Inflammatory macrophage treated with lipopolysaccharide for 1 hour (primary cell): Measurements from ENCODE around the gene ACAP3.

Source experiments
- DNase-seq, 2 donors: peaks; one replicate each; pipeline ENCODE4 v3.0.0-alpha.2; 2020 to 2022

The ACAP3 gene

GRCh38 chr1:1343811-1344421 lies 36.2 kb upstream of the ACAP3 start:
- DNase-seq = no peak

GRCh38 chr1:1342584-1343115 lies 34.9 kb upstream of the ACAP3 start:
- DNase-seq = no peak

GRCh38 chr1:1342061-1342562 lies 34.4 kb upstream of the ACAP3 start:
- DNase-seq = no peak

DNA sequence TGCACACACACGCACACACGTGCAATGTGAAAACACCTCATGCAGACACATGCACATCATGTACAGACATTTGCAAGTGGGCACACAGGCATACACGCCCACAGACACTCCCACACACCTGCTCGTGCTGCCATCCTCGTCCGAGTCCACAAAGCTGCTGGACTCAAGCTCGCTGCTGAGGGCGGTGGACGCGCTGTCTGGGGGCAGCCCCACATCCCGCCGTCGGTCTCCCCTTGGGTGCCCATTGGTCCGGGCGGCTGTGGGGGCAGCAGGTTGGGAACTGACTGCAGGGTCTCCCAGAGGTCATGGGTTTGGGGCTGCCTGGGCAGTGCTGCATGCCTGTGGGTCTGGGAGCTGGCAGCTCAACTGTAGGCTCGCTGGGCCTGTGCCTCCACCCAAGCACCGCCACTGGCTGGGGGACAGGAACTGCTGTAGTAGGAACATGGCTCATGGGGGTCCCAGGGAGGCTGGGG lies 33.9 kb upstream of the ACAP3 start:
- DNase-seq = no peak

DNA sequence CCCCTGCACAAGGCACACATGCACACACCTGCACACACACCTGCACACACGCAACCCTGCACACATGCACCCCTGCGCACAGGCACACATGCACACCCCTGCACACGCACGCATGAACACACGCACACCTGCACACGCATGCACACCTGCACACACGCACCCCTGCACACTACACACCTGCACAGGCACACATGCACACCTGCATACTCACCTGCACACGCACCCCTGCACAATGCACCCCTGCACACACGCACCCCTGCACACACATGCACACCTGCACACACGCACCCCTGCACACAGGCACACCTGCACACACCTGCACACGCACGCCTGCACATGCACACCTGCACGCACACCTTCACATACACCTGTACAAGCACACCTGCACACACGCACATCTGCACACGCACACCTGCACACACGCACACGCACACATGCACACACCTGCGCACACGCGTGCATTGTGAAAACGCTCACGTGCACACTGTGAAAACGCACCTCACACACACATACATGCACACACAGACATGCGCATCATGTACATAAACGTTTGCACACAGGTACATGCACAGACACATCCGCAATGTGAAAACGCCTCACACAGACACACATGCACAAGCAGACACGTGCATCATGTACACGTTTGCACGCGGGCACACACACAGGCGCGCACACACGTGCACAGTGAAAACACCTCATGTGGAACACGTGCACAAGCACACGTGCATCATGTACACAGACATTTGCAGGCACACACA lies 33.2 kb upstream of the ACAP3 start:
- no peak for DNase-seq

- no peak for DNase-seq
These were observed 32.5 kb upstream of the ACAP3 start for GRCh38 chr1:1340185-1340584.

GRCh38 chr1:1338278-1338677 lies 30.5 kb upstream of the ACAP3 start:
- DNase-seq = no peak

DNA sequence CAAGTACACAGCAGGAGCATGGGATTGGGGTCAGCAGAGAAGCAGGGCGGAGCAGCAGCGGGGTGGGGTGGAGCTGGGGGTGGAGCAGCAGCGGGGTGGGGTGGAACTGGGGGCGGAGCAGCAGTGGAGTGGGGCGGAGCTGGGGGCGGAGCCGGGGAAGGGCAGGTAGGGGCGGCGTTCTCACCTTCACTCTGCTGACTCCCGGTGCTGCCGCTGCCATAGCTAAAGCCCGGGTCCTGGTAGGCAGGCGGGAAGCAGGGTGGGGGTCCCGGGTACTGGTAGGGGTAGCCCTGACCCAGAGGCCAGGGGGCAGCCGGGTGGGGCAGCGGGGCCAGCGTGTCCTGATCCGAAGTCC lies 30.0 kb upstream of the ACAP3 start:
- no peak for DNase-seq

GRCh38 chr1:1336931-1337792 lies 29.4 kb upstream of the ACAP3 start:
- DNase-seq = no peak

DNA sequence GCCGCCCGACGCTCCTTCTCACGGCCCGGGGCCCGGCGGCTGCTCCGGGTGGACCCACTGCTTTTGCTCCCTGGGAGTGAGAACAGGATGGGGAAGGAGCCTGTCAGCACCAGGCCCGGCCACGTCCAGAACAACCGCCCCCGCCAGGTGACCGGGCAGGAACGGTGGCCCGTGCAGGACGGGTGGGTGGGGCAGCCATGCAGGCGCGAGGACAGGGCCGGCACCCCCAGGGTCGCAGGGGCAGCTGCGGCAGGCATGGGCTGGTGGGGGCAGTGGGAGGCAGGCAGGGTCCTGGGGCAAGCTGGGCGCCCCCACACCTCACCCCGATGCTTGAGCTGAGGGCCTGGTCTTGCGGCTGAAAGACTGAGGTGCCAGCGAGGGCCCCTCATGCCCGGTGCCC lies 28.7 kb upstream of the ACAP3 start:
- no peak for DNase-seq

DNA sequence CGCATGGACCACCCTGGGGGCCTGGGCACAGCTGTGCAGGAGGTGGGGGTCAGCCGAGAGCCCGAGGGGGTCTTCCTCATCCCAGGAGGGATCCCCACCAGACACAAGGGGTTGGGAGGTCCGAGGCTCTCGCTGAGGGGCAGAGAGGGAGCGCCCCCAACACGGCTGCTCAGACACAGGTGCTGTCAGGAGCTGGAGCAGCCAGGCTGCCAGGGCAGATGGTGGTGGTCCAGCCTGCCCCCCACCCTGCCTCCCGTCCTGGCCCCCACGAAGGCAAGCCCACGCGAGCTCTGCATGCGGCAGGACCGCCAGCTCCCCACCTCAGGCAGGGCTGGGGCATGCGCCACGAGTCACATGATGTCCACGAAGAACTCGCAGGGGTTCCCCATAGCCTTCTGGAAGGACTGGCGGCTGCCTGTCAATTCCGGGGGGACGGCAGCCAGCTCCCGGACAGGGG lies 28.1 kb upstream of the ACAP3 start:
- DNase-seq = no peak

GRCh38 chr1:1335283-1335682 lies 27.6 kb upstream of the ACAP3 start:
- DNase-seq = no peak

- DNase-seq = no peak
These were observed 27.1 kb upstream of the ACAP3 start for GRCh38 chr1:1334835-1335234.

- no peak for DNase-seq
These were observed 26.0 kb upstream of the ACAP3 start for GRCh38 chr1:1333551-1334241.

- DNase-seq = no peak
These were observed 25.2 kb upstream of the ACAP3 start for GRCh38 chr1:1332774-1333480.

GRCh38 chr1:1332031-1332755 lies 24.5 kb upstream of the ACAP3 start:
- no peak for DNase-seq

GRCh38 chr1:1331068-1331965 lies 23.6 kb upstream of the ACAP3 start, which contains the start of gene TAS1R3:
Gene TAS1R3 (plus strand): TSS chr1:1331280. CDS start chr1:1331346, 66 bp downstream.
- no peak for DNase-seq

- DNase-seq = no peak
These were observed 22.8 kb upstream of the ACAP3 start for GRCh38 chr1:1330366-1331067.
